ENCODE data around the gene NIPBL.
"Not testable (repeated sequence)": the region's sequence is repeated elsewhere in the genome, so short reads cannot be mapped to it uniquely, and the experiment has no call there.

NIPBL gene

GRCh38 chr5:36879274-36880033 is 2.9 kb downstream of the NIPBL start:
- DNase-seq: no peak

GRCh38 chr5:36880761-36881160 is 4.2 kb downstream of the NIPBL start:
- DNase-seq: no peak

GRCh38 chr5:36881304-36881703 is 4.7 kb downstream of the NIPBL start:
- DNase-seq: no peak

GRCh38 chr5:36881807-36882206 is 5.2 kb downstream of the NIPBL start:
- no peak for DNase-seq

GRCh38 chr5:36882250-36882649 is 5.7 kb downstream of the NIPBL start:
- DNase-seq: no peak

GRCh38 chr5:36883894-36884462 is 7.4 kb downstream of the NIPBL start:
- no peak for DNase-seq

- no peak for DNase-seq
These were observed 8.6 kb downstream of the NIPBL start for GRCh38 chr5:36885149-36885548.

GRCh38 chr5:36885566-36886485 is 9.3 kb downstream of the NIPBL start:
- DNase-seq: no peak

- DNase-seq: no peak
These were observed 10.2 kb downstream of the NIPBL start for GRCh38 chr5:36886791-36887190.

GRCh38 chr5:36887532-36887931 is 11.0 kb downstream of the NIPBL start:
- no peak for DNase-seq

GRCh38 chr5:36888303-36888702 is 11.7 kb downstream of the NIPBL start:
- no peak for DNase-seq

GRCh38 chr5:36889264-36889663 is 12.7 kb downstream of the NIPBL start:
- DNase-seq: no peak

- DNase-seq: no peak
These were observed 14.7 kb downstream of the NIPBL start for GRCh38 chr5:36891266-36891665.

- DNase-seq: not testable (repeated sequence)
These were observed 15.7 kb downstream of the NIPBL start for GRCh38 chr5:36892085-36892830.

GRCh38 chr5:36894954-36895353 is 18.4 kb downstream of the NIPBL start:
- no peak for DNase-seq

- no peak for DNase-seq
These were observed 19.9 kb downstream of the NIPBL start for GRCh38 chr5:36896476-36896875.

- no peak for DNase-seq
These were observed 21.0 kb downstream of the NIPBL start for GRCh38 chr5:36897616-36898015.

GRCh38 chr5:36899860-36900259 is 23.3 kb downstream of the NIPBL start:
- no peak for DNase-seq

GRCh38 chr5:36900283-36900682 is 23.7 kb downstream of the NIPBL start:
- DNase-seq: no peak

GRCh38 chr5:36901077-36901476 is 24.5 kb downstream of the NIPBL start:
- not testable (repeated sequence) for DNase-seq

GRCh38 chr5:36901856-36902255 is 25.3 kb downstream of the NIPBL start:
- no peak for DNase-seq

GRCh38 chr5:36902353-36902752 is 25.8 kb downstream of the NIPBL start:
- no peak for DNase-seq

- DNase-seq: no peak
These were observed 28.1 kb downstream of the NIPBL start for GRCh38 chr5:36904677-36905076.
